Measurements from ENCODE around the gene H1-8. TPM values are rescaled to one million over a fixed set of nuclear protein-coding genes. Genes with fewer than 3 reads are reported as not detected.

The H1-8 gene
- total RNA-seq, 1 experiment from 2014 or later = not detected

- no peaks in the 10 kb centered on the region for H3K27me3 ChIP-seq (ENCODE audit: low read length)
- no peak overlapping the region for H3K9ac ChIP-seq (ENCODE audit: low read length)
- DNase-seq = no peak
- no TSS peak for BruUV-seq (replicated peaks)
- H3F3A ChIP-seq (ENCODE audit: low read length, unreplicated experiment) = no peaks in the 10 kb centered on the region
- H3K9me2 ChIP-seq (replicated peaks; ENCODE audit: low read length) = no peaks in the 10 kb centered on the region
- no peak for TF ChIP-seq CTCF (conservative IDR thresholded peaks at IDR 0.05; ENCODE audit: low read depth, low read length)
- no peak for TF ChIP-seq EZH2 (IDR thresholded peaks at IDR 0.05; ENCODE audit: low read length, unreplicated experiment)
- TF ChIP-seq EZH2phosphoT487 (IDR thresholded peaks at IDR 0.05; ENCODE audit: borderline replicate concordance, low read length) = no peak
- no peaks in the 10 kb centered on the region for H4K20me1 ChIP-seq (ENCODE audit: low read length)
- no peaks in the 10 kb centered on the region for H3K4me1 ChIP-seq (ENCODE audit: insufficient read depth, low read length)
- no peaks in the 10 kb centered on the region for H3K36me3 ChIP-seq (ENCODE audit: low read depth, low read length)
- H3K79me2 ChIP-seq (ENCODE audit: low read length) = no peaks in the 10 kb centered on the region
- intact Hi-C loops (cut with micrococcal nuclease) = no loop called here
- no peak for ATAC-seq
- H3K27ac ChIP-seq (ENCODE audit: low read length) = no peak overlapping the region
- CTCF ChIA-PET = interaction anchor here (0.6 kb wide), 1 partner anchor 1846 kb away, joined by 7 read pairs; no protein-coding TSS in a partner anchor
- POLR2A ChIA-PET (ENCODE audit: unreplicated experiment) = no interaction called here
- H3K4me2 ChIP-seq (ENCODE audit: low read length) = no peak overlapping the region
- no peak overlapping the region for H2AFZ ChIP-seq (ENCODE audit: low read length)
- H3K9me3 ChIP-seq (ENCODE audit: low read length) = no peaks in the 10 kb centered on the region
- no peak overlapping the region for H3K4me3 ChIP-seq (ENCODE audit: low read length)
These were observed 50.2 kb downstream of the H1-8 start for GRCh38 chr3:129593230-129593594.

- no peak overlapping the region for H3K4me2 ChIP-seq (ENCODE audit: low read length)
- H3K4me3 ChIP-seq (ENCODE audit: low read length) = no peak overlapping the region
- ChIA-PET POLR2A (ENCODE audit: unreplicated experiment) (no interaction called here), CTCF (no interaction called here)
- no peaks in the 10 kb centered on the region for H4K20me1 ChIP-seq (ENCODE audit: low read length)
- no peaks in the 10 kb centered on the region for H3K27me3 ChIP-seq (ENCODE audit: low read length)
- H2AFZ ChIP-seq (ENCODE audit: low read length) = no peak overlapping the region
- H3K27ac ChIP-seq (ENCODE audit: low read length) = no peak overlapping the region
- TF ChIP-seq EZH2 (IDR thresholded peaks at IDR 0.05; ENCODE audit: low read length, unreplicated experiment) (no peak), CTCF (conservative IDR thresholded peaks at IDR 0.05; ENCODE audit: low read depth, low read length) (no peak), EZH2phosphoT487 (IDR thresholded peaks at IDR 0.05; ENCODE audit: borderline replicate concordance, low read length) (no peak)
- no peaks in the 10 kb centered on the region for H3K36me3 ChIP-seq (ENCODE audit: low read depth, low read length)
- no peaks in the 10 kb centered on the region for H3K9me2 ChIP-seq (replicated peaks; ENCODE audit: low read length)
- no peaks in the 10 kb centered on the region for H3K79me2 ChIP-seq (ENCODE audit: low read length)
- no peaks in the 10 kb centered on the region for H3K9me3 ChIP-seq (ENCODE audit: low read length)
- DNase-seq = no peak
- H3F3A ChIP-seq (ENCODE audit: low read length, unreplicated experiment) = no peaks in the 10 kb centered on the region
- BruUV-seq (replicated peaks) = no TSS peak
- intact Hi-C loops (cut with micrococcal nuclease) = no loop called here
- ATAC-seq = no peak
- no peaks in the 10 kb centered on the region for H3K4me1 ChIP-seq (ENCODE audit: insufficient read depth, low read length)
- H3K9ac ChIP-seq (ENCODE audit: low read length) = no peak overlapping the region
These were observed 50.8 kb downstream of the H1-8 start for GRCh38 chr3:129593595-129594339.

- Histone ChIP-seq H4K20me1 (ENCODE audit: low read length) (no peaks in the 10 kb centered on the region), H3K9me2 (replicated peaks; ENCODE audit: low read length) (no peaks in the 10 kb centered on the region), H3K27ac (ENCODE audit: low read length) (no peak overlapping the region), H3K4me2 (ENCODE audit: low read length) (no peak overlapping the region), H3K9ac (ENCODE audit: low read length) (no peak overlapping the region), H3K4me1 (ENCODE audit: insufficient read depth, low read length) (no peaks in the 10 kb centered on the region), H3K36me3 (ENCODE audit: low read depth, low read length) (no peaks in the 10 kb centered on the region), H3K4me3 (ENCODE audit: low read length) (no peak overlapping the region), H3K27me3 (ENCODE audit: low read length) (no peaks in the 10 kb centered on the region), H2AFZ (ENCODE audit: low read length) (no peak overlapping the region), H3K9me3 (ENCODE audit: low read length) (no peaks in the 10 kb centered on the region), H3K79me2 (ENCODE audit: low read length) (no peaks in the 10 kb centered on the region), H3F3A (ENCODE audit: low read length, unreplicated experiment) (no peaks in the 10 kb centered on the region)
- ChIA-PET POLR2A (ENCODE audit: unreplicated experiment) (no interaction called here), CTCF (no interaction called here)
- no peak for ATAC-seq
- intact Hi-C loops (cut with micrococcal nuclease) = no loop called here
- DNase-seq = no peak
- TF ChIP-seq EZH2 (IDR thresholded peaks at IDR 0.05; ENCODE audit: low read length, unreplicated experiment) (no peak), CTCF (conservative IDR thresholded peaks at IDR 0.05; ENCODE audit: low read depth, low read length) (no peak)
- BruUV-seq (replicated peaks) = no TSS peak
These were observed 51.4 kb downstream of the H1-8 start for GRCh38 chr3:129594409-129594808.

All from PC-3 (cell line).